Hepatocyte (in vitro differentiated cells): ENCODE results near the gene TAS2R46.

Source experiments
- EZH2 ChIP-seq: fragments of 200-600 bp; sonication (generic); IDR thresholded peaks from 2 replicates; pipeline ENCODE4 v1.6.1; 2016; ENCODE audit warnings: antibody characterized with exemption, mild to moderate bottlenecking, borderline replicate concordance
- EZH2phosphoT487 ChIP-seq: fragments of 200-600 bp; sonication (generic); IDR thresholded peaks from one replicate; pipeline ENCODE4 v1.6.1; 2018; ENCODE audit warnings: antibody characterized with exemption, mild to moderate bottlenecking, low read depth, moderate library complexity; ENCODE audit not compliant: unreplicated experiment, severe bottlenecking
- TF ChIP-seq, protein P1 (sequence below): fragments of 200-600 bp; sonication (generic); IDR thresholded peaks from 2 replicates; pipeline ENCODE4 v1.5.1; 2016; ENCODE audit warnings: antibody characterized with exemption, mild to moderate bottlenecking; ENCODE audit not compliant: poor library complexity

DNA sequence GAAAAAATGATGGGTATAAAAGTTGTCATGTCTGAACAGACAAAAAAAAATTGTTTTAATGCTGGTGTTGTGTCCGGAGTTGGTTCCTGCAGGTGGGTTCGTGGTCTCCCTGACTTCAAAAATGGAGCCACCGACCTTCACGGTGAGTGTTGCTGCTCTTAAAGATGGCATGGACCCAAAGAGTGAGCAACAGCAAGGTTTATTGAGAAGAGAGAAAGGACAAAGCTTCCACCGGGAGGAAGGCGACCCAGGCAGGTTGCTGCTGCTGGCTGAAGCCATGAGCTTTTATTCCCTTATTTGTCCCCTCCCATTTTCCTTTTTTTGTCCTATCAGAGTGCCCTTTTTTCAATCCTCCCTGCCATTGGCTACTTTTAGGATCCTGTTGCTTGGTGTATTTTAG lies 30.8 kb downstream of the TAS2R46 start, which contains the start of gene TAS2R31:
- TF ChIP-seq, protein P1, sequence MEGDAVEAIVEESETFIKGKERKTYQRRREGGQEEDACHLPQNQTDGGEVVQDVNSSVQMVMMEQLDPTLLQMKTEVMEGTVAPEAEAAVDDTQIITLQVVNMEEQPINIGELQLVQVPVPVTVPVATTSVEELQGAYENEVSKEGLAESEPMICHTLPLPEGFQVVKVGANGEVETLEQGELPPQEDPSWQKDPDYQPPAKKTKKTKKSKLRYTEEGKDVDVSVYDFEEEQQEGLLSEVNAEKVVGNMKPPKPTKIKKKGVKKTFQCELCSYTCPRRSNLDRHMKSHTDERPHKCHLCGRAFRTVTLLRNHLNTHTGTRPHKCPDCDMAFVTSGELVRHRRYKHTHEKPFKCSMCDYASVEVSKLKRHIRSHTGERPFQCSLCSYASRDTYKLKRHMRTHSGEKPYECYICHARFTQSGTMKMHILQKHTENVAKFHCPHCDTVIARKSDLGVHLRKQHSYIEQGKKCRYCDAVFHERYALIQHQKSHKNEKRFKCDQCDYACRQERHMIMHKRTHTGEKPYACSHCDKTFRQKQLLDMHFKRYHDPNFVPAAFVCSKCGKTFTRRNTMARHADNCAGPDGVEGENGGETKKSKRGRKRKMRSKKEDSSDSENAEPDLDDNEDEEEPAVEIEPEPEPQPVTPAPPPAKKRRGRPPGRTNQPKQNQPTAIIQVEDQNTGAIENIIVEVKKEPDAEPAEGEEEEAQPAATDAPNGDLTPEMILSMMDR, result no peak
- TF ChIP-seq EZH2 (no peak), EZH2phosphoT487 (no peak)
